Activated CD4-positive, alpha-beta T cell treated with anti-CD3 and anti-CD28 coated beads, Interleukin-2, amount 10 ng/mL, durations not matched to agents 24 days and 14 days (primary cell): ENCODE results near the gene OPN1MW3. TPM values are rescaled to one million over a fixed set of nuclear protein-coding genes. Genes with fewer than 3 reads are reported as not detected.
"Not testable (repeated sequence)": the region's sequence is repeated elsewhere in the genome, so short reads cannot be mapped to it uniquely, and the experiment has no call there.

Experiments
- DNase-seq: peaks from one replicate; pipeline ENCODE4 v3.0.0; 2022
- H3K27ac Mint-ChIP-seq: one replicate; pipeline ENCODE4 v1.8.0; 2022; ENCODE audit warnings: mild to moderate bottlenecking, mixed read lengths
- H3K27me3 Mint-ChIP-seq: one replicate; pipeline ENCODE4 v1.8.0; 2022; ENCODE audit warnings: mixed read lengths
- H3K36me3 Mint-ChIP-seq: one replicate; pipeline ENCODE4 v1.8.0; 2022; ENCODE audit warnings: low read depth, mild to moderate bottlenecking, mixed read lengths
- H3K4me1 Mint-ChIP-seq: one replicate; pipeline ENCODE4 v1.8.0; 2021; ENCODE audit warnings: mixed read lengths
- H3K4me3 Mint-ChIP-seq: one replicate; pipeline ENCODE4 v1.8.0; 2022; ENCODE audit warnings: mild to moderate bottlenecking, moderate library complexity, mixed read lengths
- H3K9me3 Mint-ChIP-seq: one replicate; pipeline ENCODE4 v1.8.0; 2021; ENCODE audit warnings: mixed read lengths
- intact Hi-C: fragments of 100-400 bp; cut with micrococcal nuclease; formaldehyde crosslinking; loops from one replicate; pipeline ENCODE4 v1.15.1; 2023
- total RNA-seq: library from RNA; stranded (reverse); gene quantifications from 2 replicates; pipeline ENCODE4 v1.2.3, GENCODE V29; 2022

Gene OPN1MW3
- total RNA-seq, 1 donor from 2014 or later, result not detected

DNA sequence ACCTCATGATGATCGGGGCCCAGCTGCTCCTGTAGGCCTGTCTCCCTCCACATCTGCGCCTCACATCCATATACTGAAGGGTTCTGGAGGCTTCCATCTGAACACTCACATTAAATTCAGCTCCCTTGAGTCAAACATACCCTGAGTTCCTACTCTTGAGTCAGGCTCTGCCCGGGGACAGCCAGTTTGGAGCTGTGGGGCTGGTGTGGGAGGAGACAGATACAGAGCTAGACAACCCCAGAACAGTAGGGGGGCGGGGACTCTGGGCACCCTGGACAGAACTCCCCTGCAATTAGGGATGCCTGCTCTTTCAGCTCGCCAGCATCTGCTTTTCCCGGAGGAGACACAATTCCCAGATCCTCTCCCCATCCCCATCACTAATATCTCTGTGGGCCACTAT lies 5.7 kb downstream of the OPN1MW3 start:
- H3K27me3 Mint-ChIP-seq, H3K4me3 Mint-ChIP-seq, H3K36me3 Mint-ChIP-seq, intact Hi-C loops, H3K9me3 Mint-ChIP-seq, DNase-seq, H3K4me1 Mint-ChIP-seq, H3K27ac Mint-ChIP-seq: not testable (repeated sequence)

DNA sequence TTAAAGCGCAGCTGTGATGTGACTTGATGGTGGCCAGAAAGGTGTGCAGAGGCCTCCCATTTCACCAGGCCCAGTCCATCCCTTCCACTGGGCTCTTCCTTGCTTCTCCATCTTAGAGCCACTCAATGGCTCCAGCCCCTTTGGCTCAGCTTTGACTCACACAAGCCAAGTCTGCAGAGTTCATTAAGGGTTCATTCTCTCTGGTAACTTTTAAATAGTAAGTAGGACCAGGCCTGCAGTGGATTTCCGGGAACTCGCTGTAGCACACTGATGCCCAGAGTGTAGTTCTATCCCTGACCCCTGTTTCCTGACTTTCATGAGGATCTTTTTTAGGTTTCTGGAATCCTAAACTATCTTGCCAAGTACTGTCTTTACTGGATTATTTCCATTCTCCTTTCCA lies 11.9 kb downstream of the OPN1MW3 start:
- H3K27me3 Mint-ChIP-seq, intact Hi-C loops, H3K27ac Mint-ChIP-seq, H3K4me1 Mint-ChIP-seq, H3K4me3 Mint-ChIP-seq, H3K9me3 Mint-ChIP-seq, DNase-seq, H3K36me3 Mint-ChIP-seq: not testable (repeated sequence)

DNA sequence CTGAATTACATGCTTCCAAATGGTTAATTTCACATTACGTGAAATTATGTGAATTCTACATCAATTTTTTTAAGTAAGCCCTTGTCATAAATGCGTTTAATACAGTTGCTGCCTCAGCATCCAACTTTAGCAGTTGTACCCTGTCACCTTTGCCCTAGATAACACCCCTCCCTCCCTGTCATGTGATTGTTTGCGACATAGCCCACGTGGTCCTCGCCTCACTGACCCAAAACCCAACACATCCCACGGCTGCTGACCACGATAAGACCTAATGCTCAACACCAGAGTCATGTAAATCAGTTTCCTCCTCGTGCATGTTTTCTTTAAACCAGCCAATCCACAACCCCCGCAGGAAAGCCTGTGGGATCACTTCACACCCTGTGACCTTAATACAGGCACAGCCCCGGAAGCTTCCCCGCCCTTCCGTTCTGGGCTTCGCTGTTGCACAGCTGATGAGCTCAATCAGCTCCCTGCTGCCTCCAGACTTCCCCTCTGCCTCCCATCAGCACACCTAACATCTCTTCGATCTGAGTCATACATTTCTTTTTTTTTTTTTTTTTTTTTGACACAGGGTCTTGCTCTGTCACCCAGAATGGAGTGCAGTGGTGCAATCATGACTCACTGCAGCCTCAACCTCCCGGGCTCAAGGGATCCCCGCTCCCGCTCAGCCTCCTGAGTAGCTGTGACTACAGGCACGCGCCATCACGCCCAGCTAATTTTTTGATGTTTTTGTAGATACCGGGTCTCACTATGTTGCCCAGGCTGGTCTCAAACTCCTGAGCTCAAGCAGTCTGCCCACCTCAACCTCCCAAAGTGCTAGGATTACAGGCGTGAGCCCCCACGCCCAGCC lies 27.3 kb downstream of the OPN1MW3 start:
- H3K27ac Mint-ChIP-seq, H3K36me3 Mint-ChIP-seq, H3K9me3 Mint-ChIP-seq, DNase-seq, H3K4me1 Mint-ChIP-seq, H3K27me3 Mint-ChIP-seq, intact Hi-C loops, H3K4me3 Mint-ChIP-seq: not testable (repeated sequence)

DNA sequence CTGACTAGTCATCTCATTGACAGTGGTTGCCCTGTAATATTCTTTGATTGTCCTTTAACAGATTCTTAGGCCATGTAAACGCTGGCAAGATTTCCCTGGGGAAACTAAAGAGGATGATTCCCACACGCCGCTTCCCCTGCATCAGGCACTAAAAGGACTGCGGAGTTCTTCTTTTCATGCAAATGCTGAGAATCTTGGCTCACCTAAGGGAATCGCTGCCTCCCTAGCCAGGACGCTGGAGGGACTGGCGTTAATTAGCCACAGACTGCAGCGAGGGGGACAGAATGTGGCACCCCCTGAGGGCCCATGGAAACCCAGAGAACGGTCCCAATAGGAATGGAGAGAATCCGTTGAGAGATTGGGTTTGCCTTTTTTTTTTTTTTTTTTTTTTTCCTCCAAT lies 29.0 kb downstream of the OPN1MW3 start:
- H3K36me3 Mint-ChIP-seq, H3K27me3 Mint-ChIP-seq, intact Hi-C loops, H3K27ac Mint-ChIP-seq, DNase-seq, H3K9me3 Mint-ChIP-seq, H3K4me3 Mint-ChIP-seq, H3K4me1 Mint-ChIP-seq: not testable (repeated sequence)

DNA sequence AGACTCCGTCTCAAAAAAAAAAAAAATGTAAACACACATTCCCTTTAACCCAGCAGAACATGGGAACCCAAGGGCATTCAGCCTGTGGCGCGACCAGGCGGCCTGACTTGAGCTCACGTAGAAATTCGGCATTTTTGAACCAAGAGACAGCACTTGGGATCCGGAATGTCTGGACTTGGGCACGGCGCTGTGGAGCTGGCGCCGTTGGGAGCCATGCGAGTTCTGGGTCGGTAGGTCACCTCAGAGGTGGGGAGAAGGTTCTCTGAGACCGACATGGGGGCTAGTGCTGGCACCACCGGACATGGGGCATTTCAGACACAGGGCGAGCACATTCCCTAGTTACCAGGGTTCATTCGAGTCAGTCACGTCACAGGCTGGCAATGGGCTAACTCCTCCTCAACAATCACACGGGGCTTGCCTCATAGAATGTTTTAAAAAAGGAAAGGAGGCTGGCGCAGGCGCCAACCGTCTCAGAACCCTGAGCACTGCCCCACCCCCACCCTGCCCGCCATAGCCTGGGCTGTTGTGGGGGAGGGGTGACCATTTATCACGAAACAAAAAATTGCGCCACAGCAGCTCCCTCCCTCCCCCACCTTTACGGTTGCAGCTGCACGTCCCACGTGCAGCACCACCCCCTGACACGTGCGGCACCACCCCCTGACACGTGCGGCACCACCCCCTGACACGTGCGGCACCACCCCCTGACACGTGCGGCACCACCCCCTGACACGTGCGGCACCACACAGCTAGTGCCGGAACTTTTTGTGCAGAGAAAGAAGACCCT lies 37.6 kb downstream of the OPN1MW3 start, which contains the start of gene TEX28:
TEX28 (minus strand) TSS at position 334 of the 784 bp plus-strand sequence. CDS start 3,007 bp downstream, outside the sequence.
- no peaks in the 10 kb centered on the region for H3K27me3 Mint-ChIP-seq
- intact Hi-C loops, result no loop called here
- no peaks in the 10 kb centered on the region for H3K9me3 Mint-ChIP-seq
- no peaks in the 10 kb centered on the region for H3K36me3 Mint-ChIP-seq
- H3K4me1 Mint-ChIP-seq, result no peaks in the 10 kb centered on the region
- H3K4me3 Mint-ChIP-seq, result no peak within 1 kb of the TSS
- no peak within 1 kb of the TSS for H3K27ac Mint-ChIP-seq
- DNase-seq, result no peak

DNA sequence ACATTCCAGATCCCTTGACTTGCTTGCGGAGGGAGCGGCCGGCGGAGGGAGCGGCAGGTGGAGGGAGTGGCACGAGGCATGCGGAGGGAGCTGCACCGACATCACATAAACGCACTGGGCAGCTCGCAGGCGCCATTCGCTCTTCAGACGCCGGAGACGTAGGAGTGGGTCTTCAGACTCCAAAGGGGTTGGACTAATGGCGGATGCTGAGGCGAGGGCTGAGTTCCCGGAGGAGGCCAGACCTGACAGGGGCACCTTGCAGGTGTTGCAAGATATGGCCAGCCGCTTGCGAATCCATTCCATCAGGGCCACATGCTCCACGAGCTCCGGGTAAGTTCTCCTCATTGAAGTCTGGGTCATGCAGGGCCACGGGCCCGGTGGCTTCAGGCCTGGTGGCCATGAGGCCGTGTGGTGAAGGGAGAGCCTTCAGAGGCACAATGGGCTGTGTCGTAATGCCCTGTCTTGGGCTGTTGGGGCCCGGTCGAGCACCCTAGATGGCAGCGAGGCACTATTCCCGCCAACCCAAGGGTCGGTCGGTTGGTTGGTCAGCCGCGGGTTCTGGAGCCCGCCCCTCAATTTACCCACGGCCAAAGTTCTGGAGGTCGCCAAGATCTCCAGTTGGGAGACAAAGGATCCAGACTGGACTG lies 38.4 kb downstream of the OPN1MW3 start, which contains the start of gene TKTL1:
TKTL1 (plus strand) TSS at position 132 of the 647 bp plus-strand sequence; CDS start at position 197, 65 bp downstream.
- peaks cover 2% of the 10 kb centered on the region for H3K27me3 Mint-ChIP-seq
- no peak within 1 kb of the TSS for H3K27ac Mint-ChIP-seq
- intact Hi-C loops, result no loop called here
- no peaks in the 10 kb centered on the region for H3K36me3 Mint-ChIP-seq
- H3K9me3 Mint-ChIP-seq, result no peaks in the 10 kb centered on the region
- H3K4me3 Mint-ChIP-seq, result no peak within 1 kb of the TSS
- DNase-seq, result no peak
- no peaks in the 10 kb centered on the region for H3K4me1 Mint-ChIP-seq

DNA sequence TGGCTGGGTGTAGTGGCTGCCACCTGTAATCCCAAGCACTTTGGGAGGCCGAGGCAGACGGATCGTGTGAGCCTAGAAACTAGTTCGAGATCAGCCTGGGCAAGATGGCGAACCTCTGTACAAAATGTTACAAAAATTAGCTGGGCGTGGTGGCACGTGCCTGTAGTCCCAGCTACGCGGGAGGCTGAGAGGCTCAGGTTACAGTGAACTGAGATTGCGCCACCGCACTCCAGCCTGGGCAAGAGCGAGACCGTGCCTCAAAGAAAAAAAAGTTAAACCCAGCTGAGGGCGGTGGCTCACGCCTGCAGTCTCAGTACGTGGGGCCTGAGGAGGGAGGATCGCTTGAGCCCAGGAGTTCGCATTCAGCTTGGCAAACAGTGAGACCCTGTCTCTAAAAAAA lies 39.3 kb downstream of the OPN1MW3 start:
- Mint-ChIP-seq H3K9me3 (no peaks in the 10 kb centered on the region), H3K36me3 (no peaks in the 10 kb centered on the region), H3K27ac (no peak overlapping the region), H3K27me3 (peaks cover 2% of the 10 kb centered on the region), H3K4me3 (no peak overlapping the region), H3K4me1 (no peaks in the 10 kb centered on the region)
- no peak for DNase-seq
- intact Hi-C loops, result no loop called here

DNA sequence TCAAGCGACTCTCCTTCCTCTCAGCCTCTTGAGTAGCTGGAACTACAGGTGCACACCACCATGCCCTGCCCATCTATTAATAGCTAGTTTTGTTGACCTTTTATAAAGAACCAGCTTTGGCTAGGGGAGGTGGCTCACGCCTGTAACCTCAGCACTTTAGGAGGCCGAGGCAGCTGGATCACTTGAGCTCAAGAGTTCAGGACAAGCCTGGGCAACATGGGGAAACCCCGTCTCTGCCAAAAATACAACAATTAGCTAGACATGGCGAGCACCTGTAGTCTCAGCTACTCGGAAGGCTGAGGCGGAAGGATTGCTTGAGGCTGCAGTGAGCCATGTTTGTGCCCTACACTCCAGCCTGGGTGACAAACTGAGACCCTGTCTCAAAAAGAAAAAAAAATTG lies 40.9 kb downstream of the OPN1MW3 start:
- Mint-ChIP-seq H3K4me3 (no peak overlapping the region), H3K36me3 (no peaks in the 10 kb centered on the region), H3K27ac (no peak overlapping the region), H3K4me1 (no peaks in the 10 kb centered on the region), H3K9me3 (no peaks in the 10 kb centered on the region), H3K27me3 (peaks cover 2% of the 10 kb centered on the region)
- no peak for DNase-seq
- intact Hi-C loops, result no loop called here

DNA sequence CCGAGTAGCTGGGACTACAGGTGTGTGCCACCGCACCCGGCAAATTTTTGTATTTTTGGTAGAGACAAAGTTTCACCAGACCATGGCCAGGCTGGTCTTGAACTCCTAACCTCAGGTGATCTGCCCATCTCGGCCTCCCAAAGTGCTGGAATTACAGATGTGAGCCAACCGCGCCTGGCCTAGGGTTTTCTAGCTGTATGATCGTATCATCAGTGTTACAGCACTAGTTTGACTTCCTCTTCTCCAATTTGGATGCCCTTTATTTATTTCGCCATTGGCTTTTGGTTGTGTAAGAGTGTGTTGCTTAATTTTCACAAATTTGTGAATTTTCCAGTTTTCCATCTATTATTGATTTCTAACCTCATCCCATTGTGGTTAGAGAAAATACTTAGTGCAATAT lies 43.4 kb downstream of the OPN1MW3 start:
- no peaks in the 10 kb centered on the region for H3K9me3 Mint-ChIP-seq
- no peaks in the 10 kb centered on the region for H3K4me1 Mint-ChIP-seq
- H3K4me3 Mint-ChIP-seq, result no peak overlapping the region
- intact Hi-C loops, result no loop called here
- no peaks in the 10 kb centered on the region for H3K36me3 Mint-ChIP-seq
- no peak for DNase-seq
- H3K27me3 Mint-ChIP-seq, result peaks cover 2% of the 10 kb centered on the region
- no peak overlapping the region for H3K27ac Mint-ChIP-seq

DNA sequence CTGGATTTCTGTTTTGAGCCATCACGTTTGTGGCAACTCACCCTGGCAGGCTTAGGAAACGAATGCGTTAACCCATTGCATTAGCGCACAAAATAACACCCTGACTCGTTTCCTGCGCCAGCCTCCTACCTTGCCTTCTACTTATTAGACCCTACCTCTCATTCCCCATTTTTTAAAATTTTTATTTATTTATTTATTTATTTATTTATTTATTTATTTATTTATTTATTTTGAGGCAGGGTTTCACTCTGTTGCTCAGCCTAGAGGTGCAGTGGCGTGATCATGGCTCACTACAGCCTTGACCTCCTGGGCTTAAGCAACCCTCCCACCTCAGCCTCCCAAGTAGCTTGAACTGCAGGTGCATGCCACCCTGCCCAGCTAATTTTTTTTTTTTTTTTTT lies 45.6 kb downstream of the OPN1MW3 start:
- H3K4me3 Mint-ChIP-seq, intact Hi-C loops, H3K27me3 Mint-ChIP-seq: not testable (repeated sequence)

DNA sequence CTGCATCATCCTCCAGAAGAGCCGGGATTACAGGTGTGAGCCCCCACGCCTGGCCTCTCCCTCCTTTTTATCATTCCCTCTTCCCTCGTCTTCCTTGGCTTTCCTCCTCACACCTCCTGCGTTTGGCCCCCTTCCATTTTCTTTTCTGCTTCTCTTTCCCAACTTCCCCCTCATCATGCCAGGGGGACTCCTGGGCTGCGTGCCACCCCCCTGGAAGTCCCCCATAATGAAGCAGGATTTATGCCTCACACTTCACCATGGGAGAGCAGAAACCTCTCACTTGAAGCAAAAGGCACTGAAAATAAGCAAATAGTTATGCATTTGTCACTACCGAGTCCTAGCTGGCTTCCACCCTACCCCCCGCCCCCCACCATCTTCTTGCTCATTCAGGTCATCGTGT lies 46.1 kb downstream of the OPN1MW3 start:
- no peak for DNase-seq
- H3K27me3 Mint-ChIP-seq, result peaks cover 2% of the 10 kb centered on the region
- H3K36me3 Mint-ChIP-seq, result no peaks in the 10 kb centered on the region
- H3K4me3 Mint-ChIP-seq, result no peak overlapping the region
- intact Hi-C loops, result no loop called here
- H3K4me1 Mint-ChIP-seq, result peaks cover 10% of the 10 kb centered on the region
- H3K9me3 Mint-ChIP-seq, result no peaks in the 10 kb centered on the region
- H3K27ac Mint-ChIP-seq, result no peak overlapping the region

More for the DNA sequence above, 45.6 kb downstream of the OPN1MW3 start:
- H3K9me3 Mint-ChIP-seq, H3K4me1 Mint-ChIP-seq, H3K27ac Mint-ChIP-seq, H3K36me3 Mint-ChIP-seq, DNase-seq: not testable (repeated sequence)

DNA sequence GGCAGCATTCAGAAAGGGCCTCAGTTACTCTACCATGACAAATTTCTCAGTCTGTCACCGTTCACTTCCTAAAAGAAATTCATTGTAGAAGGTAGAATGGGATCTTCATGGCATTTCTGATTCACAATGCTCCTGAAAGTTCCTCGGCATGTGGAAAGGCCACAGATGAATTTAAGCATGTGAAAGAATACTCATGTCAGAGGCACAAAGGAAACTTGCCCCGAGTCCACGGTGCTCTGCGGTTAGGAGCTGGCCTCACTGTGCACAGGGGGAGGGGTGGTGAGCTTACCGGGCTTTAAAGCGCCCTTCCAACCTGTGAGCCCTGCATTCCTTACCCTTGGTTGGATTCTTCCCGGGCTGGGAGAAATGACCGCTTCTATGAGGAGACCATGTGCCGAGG lies 47.5 kb downstream of the OPN1MW3 start:
- intact Hi-C loops, result no loop called here
- Mint-ChIP-seq H3K36me3 (no peaks in the 10 kb centered on the region), H3K27ac (no peak overlapping the region), H3K4me1 (peaks cover 15% of the 10 kb centered on the region), H3K27me3 (peaks cover 2% of the 10 kb centered on the region), H3K9me3 (no peaks in the 10 kb centered on the region), H3K4me3 (no peak overlapping the region)
- DNase-seq, result no peak

DNA sequence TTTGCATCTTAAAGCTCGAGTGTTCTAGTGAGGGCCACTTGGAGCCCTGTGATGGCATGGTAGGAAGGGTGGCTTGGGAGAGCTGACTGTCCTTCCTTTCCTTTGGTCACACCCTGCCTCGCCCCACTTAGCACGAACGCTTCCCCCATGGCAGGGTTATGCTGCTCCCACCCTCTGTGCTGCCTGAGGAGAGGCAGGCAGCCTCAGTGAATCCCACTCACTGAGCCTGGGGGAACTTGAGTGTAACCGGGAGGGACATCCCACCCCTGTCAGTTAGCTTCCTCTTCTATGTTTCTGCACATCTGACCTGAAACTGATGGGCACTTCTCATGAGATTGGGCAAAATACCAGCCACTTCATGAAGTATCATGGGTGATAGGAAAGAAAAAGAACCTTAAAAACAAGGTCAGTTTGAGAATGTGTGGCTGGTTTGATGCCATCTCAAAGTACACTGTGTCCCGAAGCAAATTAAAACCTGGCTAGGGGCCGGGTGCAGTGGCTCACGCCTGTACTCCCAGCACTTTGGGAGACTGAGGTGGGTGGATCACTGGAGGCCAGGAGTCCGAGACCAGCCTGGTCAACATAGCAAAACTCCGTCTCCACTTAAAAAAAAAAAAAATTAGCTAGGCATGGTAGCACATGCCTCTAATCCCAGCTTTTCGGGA lies 48.3 kb downstream of the OPN1MW3 start:
- no peak for DNase-seq
- peaks cover 15% of the 10 kb centered on the region for H3K4me1 Mint-ChIP-seq
- no peaks in the 10 kb centered on the region for H3K36me3 Mint-ChIP-seq
- H3K4me3 Mint-ChIP-seq, result no peak overlapping the region
- H3K27me3 Mint-ChIP-seq, result no peaks in the 10 kb centered on the region
- H3K27ac Mint-ChIP-seq, result no peak overlapping the region
- H3K9me3 Mint-ChIP-seq, result no peaks in the 10 kb centered on the region
- intact Hi-C loops, result no loop called here
